ENCODE data around the gene CHDH. TPM values are rescaled to one million over a fixed set of nuclear protein-coding genes. Genes with fewer than 3 reads are reported as not detected.

Gene CHDH
- polyA plus RNA-seq, 1 donor, result 10.3 TPM

GRCh38 chr3:53818221-53819162 lies 27.7 kb downstream of the CHDH start:
- Histone ChIP-seq H3K9me3 (ENCODE audit: control insufficient read depth, low read depth, low read length) (peaks cover 3% of the 10 kb centered on the region), H3K27me3 (ENCODE audit: control insufficient read depth, insufficient read depth, low read length) (no peaks in the 10 kb centered on the region), H3K4me3 (ENCODE audit: low read length) (no peak overlapping the region), H3K4me1 (ENCODE audit: control insufficient read depth, insufficient read depth, low read length) (no peaks in the 10 kb centered on the region), H3K27ac (ENCODE audit: low read length) (no peak overlapping the region), H3K36me3 (ENCODE audit: control insufficient read depth, insufficient read depth, low read length) (peaks cover 80% of the 10 kb centered on the region)
- no CpG with 5 or more reads among the region's 14 CpGs for WGBS (ENCODE audit: insufficient coverage, low lambda C conversion rate)
- no peak for DNase-seq

GRCh38 chr3:53817809-53818208 lies 28.4 kb downstream of the CHDH start:
- Histone ChIP-seq H3K4me1 (ENCODE audit: control insufficient read depth, insufficient read depth, low read length) (no peaks in the 10 kb centered on the region), H3K36me3 (ENCODE audit: control insufficient read depth, insufficient read depth, low read length) (peaks cover 81% of the 10 kb centered on the region), H3K4me3 (ENCODE audit: low read length) (no peak overlapping the region), H3K27ac (ENCODE audit: low read length) (no peak overlapping the region), H3K9me3 (ENCODE audit: control insufficient read depth, low read depth, low read length) (no peaks in the 10 kb centered on the region), H3K27me3 (ENCODE audit: control insufficient read depth, insufficient read depth, low read length) (no peaks in the 10 kb centered on the region)
- no peak for DNase-seq
- WGBS (ENCODE audit: insufficient coverage, low lambda C conversion rate), result no CpG with 5 or more reads among the region's 17 CpGs

GRCh38 chr3:53817211-53817610 lies 29.0 kb downstream of the CHDH start:
- no peak for DNase-seq
- Histone ChIP-seq H3K36me3 (ENCODE audit: control insufficient read depth, insufficient read depth, low read length) (peaks cover 82% of the 10 kb centered on the region), H3K4me1 (ENCODE audit: control insufficient read depth, insufficient read depth, low read length) (no peaks in the 10 kb centered on the region), H3K27me3 (ENCODE audit: control insufficient read depth, insufficient read depth, low read length) (no peaks in the 10 kb centered on the region), H3K4me3 (ENCODE audit: low read length) (no peak overlapping the region), H3K9me3 (ENCODE audit: control insufficient read depth, low read depth, low read length) (no peaks in the 10 kb centered on the region), H3K27ac (ENCODE audit: low read length) (no peak overlapping the region)
- WGBS (ENCODE audit: insufficient coverage, low lambda C conversion rate), result no CpG with 5 or more reads among the region's 6 CpGs

GRCh38 chr3:53816425-53816824 lies 29.8 kb downstream of the CHDH start:
- 100% methylated on average over 1 of the region's 4 CpGs for WGBS (ENCODE audit: insufficient coverage, low lambda C conversion rate)
- Histone ChIP-seq H3K36me3 (ENCODE audit: control insufficient read depth, insufficient read depth, low read length) (peaks cover 86% of the 10 kb centered on the region), H3K4me3 (ENCODE audit: low read length) (no peak overlapping the region), H3K27ac (ENCODE audit: low read length) (no peak overlapping the region), H3K27me3 (ENCODE audit: control insufficient read depth, insufficient read depth, low read length) (no peaks in the 10 kb centered on the region), H3K4me1 (ENCODE audit: control insufficient read depth, insufficient read depth, low read length) (no peaks in the 10 kb centered on the region), H3K9me3 (ENCODE audit: control insufficient read depth, low read depth, low read length) (no peaks in the 10 kb centered on the region)
- DNase-seq, result no peak

GRCh38 chr3:53815651-53816050 lies 30.6 kb downstream of the CHDH start:
- H3K4me1 ChIP-seq (ENCODE audit: control insufficient read depth, insufficient read depth, low read length), result no peaks in the 10 kb centered on the region
- no peaks in the 10 kb centered on the region for H3K9me3 ChIP-seq (ENCODE audit: control insufficient read depth, low read depth, low read length)
- 100% methylated on average over 2 of the region's 7 CpGs for WGBS (ENCODE audit: insufficient coverage, low lambda C conversion rate)
- H3K27ac ChIP-seq (ENCODE audit: low read length), result no peak overlapping the region
- no peak overlapping the region for H3K4me3 ChIP-seq (ENCODE audit: low read length)
- DNase-seq, result no peak
- peaks cover 86% of the 10 kb centered on the region for H3K36me3 ChIP-seq (ENCODE audit: control insufficient read depth, insufficient read depth, low read length)
- H3K27me3 ChIP-seq (ENCODE audit: control insufficient read depth, insufficient read depth, low read length), result no peaks in the 10 kb centered on the region

GRCh38 chr3:53815067-53815466 lies 31.2 kb downstream of the CHDH start:
- no peak for DNase-seq

GRCh38 chr3:53813876-53814275 lies 32.3 kb downstream of the CHDH start:
- Histone ChIP-seq H3K36me3 (ENCODE audit: control insufficient read depth, insufficient read depth, low read length) (peaks cover 84% of the 10 kb centered on the region), H3K9me3 (ENCODE audit: control insufficient read depth, low read depth, low read length) (no peaks in the 10 kb centered on the region), H3K27ac (ENCODE audit: low read length) (no peak overlapping the region), H3K27me3 (ENCODE audit: control insufficient read depth, insufficient read depth, low read length) (no peaks in the 10 kb centered on the region), H3K4me1 (ENCODE audit: control insufficient read depth, insufficient read depth, low read length) (no peaks in the 10 kb centered on the region), H3K4me3 (ENCODE audit: low read length) (no peak overlapping the region)
- WGBS (ENCODE audit: insufficient coverage, low lambda C conversion rate), result 67% methylated on average over 1 of the region's 10 CpGs
- DNase-seq, result no peak

More at GRCh38 chr3:53815067-53815466, 31.2 kb downstream of the CHDH start:
- Histone ChIP-seq H3K4me3 (ENCODE audit: low read length) (no peak overlapping the region), H3K9me3 (ENCODE audit: control insufficient read depth, low read depth, low read length) (no peaks in the 10 kb centered on the region), H3K27me3 (ENCODE audit: control insufficient read depth, insufficient read depth, low read length) (no peaks in the 10 kb centered on the region), H3K27ac (ENCODE audit: low read length) (no peak overlapping the region), H3K36me3 (ENCODE audit: control insufficient read depth, insufficient read depth, low read length) (peaks cover 85% of the 10 kb centered on the region), H3K4me1 (ENCODE audit: control insufficient read depth, insufficient read depth, low read length) (no peaks in the 10 kb centered on the region)
- WGBS (ENCODE audit: insufficient coverage, low lambda C conversion rate), result no CpG with 5 or more reads among the region's 4 CpGs

GRCh38 chr3:53813229-53813628 lies 33.0 kb downstream of the CHDH start:
- no peak overlapping the region for H3K27ac ChIP-seq (ENCODE audit: low read length)
- no peak overlapping the region for H3K4me3 ChIP-seq (ENCODE audit: low read length)
- H3K9me3 ChIP-seq (ENCODE audit: control insufficient read depth, low read depth, low read length), result no peaks in the 10 kb centered on the region
- no peaks in the 10 kb centered on the region for H3K27me3 ChIP-seq (ENCODE audit: control insufficient read depth, insufficient read depth, low read length)
- H3K4me1 ChIP-seq (ENCODE audit: control insufficient read depth, insufficient read depth, low read length), result no peaks in the 10 kb centered on the region
- no CpG with 5 or more reads among the region's 5 CpGs for WGBS (ENCODE audit: insufficient coverage, low lambda C conversion rate)
- DNase-seq, result no peak
- peaks cover 84% of the 10 kb centered on the region for H3K36me3 ChIP-seq (ENCODE audit: control insufficient read depth, insufficient read depth, low read length)

- Histone ChIP-seq H3K27ac (ENCODE audit: low read length) (no peak overlapping the region), H3K9me3 (ENCODE audit: control insufficient read depth, low read depth, low read length) (no peaks in the 10 kb centered on the region), H3K4me3 (ENCODE audit: low read length) (no peak overlapping the region), H3K4me1 (ENCODE audit: control insufficient read depth, insufficient read depth, low read length) (peaks cover 5% of the 10 kb centered on the region), H3K27me3 (ENCODE audit: control insufficient read depth, insufficient read depth, low read length) (no peaks in the 10 kb centered on the region), H3K36me3 (ENCODE audit: control insufficient read depth, insufficient read depth, low read length) (peaks cover 76% of the 10 kb centered on the region)
- no peak for DNase-seq
- no CpG with 5 or more reads among the region's 4 CpGs for WGBS (ENCODE audit: insufficient coverage, low lambda C conversion rate)
These were observed 33.8 kb downstream of the CHDH start for GRCh38 chr3:53812434-53812833.

- Histone ChIP-seq H3K9me3 (ENCODE audit: control insufficient read depth, low read depth, low read length) (no peaks in the 10 kb centered on the region), H3K4me3 (ENCODE audit: low read length) (no peak overlapping the region), H3K27ac (ENCODE audit: low read length) (no peak overlapping the region), H3K4me1 (ENCODE audit: control insufficient read depth, insufficient read depth, low read length) (peaks cover 16% of the 10 kb centered on the region), H3K27me3 (ENCODE audit: control insufficient read depth, insufficient read depth, low read length) (no peaks in the 10 kb centered on the region), H3K36me3 (ENCODE audit: control insufficient read depth, insufficient read depth, low read length) (peaks cover 66% of the 10 kb centered on the region)
- DNase-seq, result no peak
- no CpG with 5 or more reads among the region's 24 CpGs for WGBS (ENCODE audit: insufficient coverage, low lambda C conversion rate)
These were observed 34.9 kb downstream of the CHDH start for GRCh38 chr3:53811143-53811927.

All from large intestine (tissue), 3 donors.